H9 (cell line): ENCODE data around the gene SLC22A15. TPM values are rescaled to one million over a fixed set of nuclear protein-coding genes. Genes with fewer than 3 reads are reported as not detected.

Experiments
- DNase-seq: peaks from one replicate; pipeline ENCODE4 v3.0.0-alpha.2; 2017
- H2AFZ ChIP-seq: one replicate; pipeline ENCODE4 v1.6.1; 2013; ENCODE audit warnings: mild to moderate bottlenecking, low read length, control low read depth, moderate library complexity
- H2AK5ac ChIP-seq: 2 replicates; pipeline ENCODE4 v1.6.1; 2013; ENCODE audit warnings: low read length, control low read depth, mixed read lengths; ENCODE audit not compliant: insufficient read length
- H2BK120ac ChIP-seq: one replicate; pipeline ENCODE4 v1.6.1; 2013; ENCODE audit warnings: low read depth, mild to moderate bottlenecking, low read length, control low read depth, inconsistent platforms; ENCODE audit not compliant: poor library complexity, severe bottlenecking
- H2BK12ac ChIP-seq: 2 replicates; pipeline ENCODE4 v1.6.1; 2013; ENCODE audit warnings: low read length, control low read depth, mixed read lengths, low read depth; ENCODE audit not compliant: insufficient read length
- H2BK15ac ChIP-seq: 2 replicates; pipeline ENCODE4 v1.6.1; 2013; ENCODE audit warnings: low read depth, low read length, control low read depth
- H2BK20ac ChIP-seq: one replicate; pipeline ENCODE4 v1.6.1; 2013; ENCODE audit warnings: low read depth, mild to moderate bottlenecking, low read length, control low read depth, inconsistent platforms; ENCODE audit not compliant: poor library complexity, severe bottlenecking
- H2BK5ac ChIP-seq: 2 replicates; pipeline ENCODE4 v1.6.1; 2013; ENCODE audit warnings: low read length, control low read depth, mixed read lengths; ENCODE audit not compliant: insufficient read length
- H3K14ac ChIP-seq: 2 replicates; pipeline ENCODE4 v1.6.1; 2013; ENCODE audit warnings: low read length, control low read depth; ENCODE audit not compliant: insufficient read depth
- H3K18ac ChIP-seq: 2 replicates; pipeline ENCODE4 v1.6.1; 2013; ENCODE audit warnings: low read depth, mild to moderate bottlenecking, mixed read lengths, low read length, control low read depth; ENCODE audit not compliant: insufficient read length
- H3K23ac ChIP-seq: 2 replicates; pipeline ENCODE4 v1.6.1; 2013; ENCODE audit warnings: low read length, control low read depth, mixed read lengths, low read depth; ENCODE audit not compliant: insufficient read length
- H3K23me2 ChIP-seq: 2 replicates; pipeline ENCODE4 v1.6.1; 2013; ENCODE audit warnings: low read depth, mild to moderate bottlenecking, mixed read lengths, low read length, control low read depth; ENCODE audit not compliant: insufficient read length, poor library complexity, severe bottlenecking
- H3K27ac ChIP-seq: 2 replicates; pipeline ENCODE4 v1.5.1; 2013; ENCODE audit warnings: low read length, control low read depth, mixed read lengths, low read depth; ENCODE audit not compliant: insufficient read length
- H3K27me3 ChIP-seq: 2 replicates; pipeline ENCODE4 v1.6.1; 2013; ENCODE audit warnings: low read length, control low read depth, inconsistent platforms; ENCODE audit not compliant: insufficient read depth
- H3K4ac ChIP-seq: 2 replicates; pipeline ENCODE4 v1.6.1; 2013; ENCODE audit warnings: low read depth, mild to moderate bottlenecking, control low read depth, inconsistent platforms, low read length, moderate library complexity
- H3K4me1 ChIP-seq: 2 replicates; pipeline ENCODE4 v1.6.1; 2013; ENCODE audit warnings: low read length, control low read depth, inconsistent platforms; ENCODE audit not compliant: insufficient read depth
- H3K4me2 ChIP-seq: 2 replicates; pipeline ENCODE4 v1.6.1; 2013; ENCODE audit warnings: low read length, control low read depth, mixed read lengths; ENCODE audit not compliant: insufficient read length, insufficient read depth
- H3K56ac ChIP-seq: 2 replicates; pipeline ENCODE4 v1.6.1; 2013; ENCODE audit warnings: low read depth, mild to moderate bottlenecking, mixed read lengths, low read length, control low read depth; ENCODE audit not compliant: insufficient read length
- H3K79me1 ChIP-seq: 2 replicates; pipeline ENCODE4 v1.6.1; 2013; ENCODE audit warnings: low read depth, mild to moderate bottlenecking, moderate library complexity, low read length, control low read depth, inconsistent platforms; ENCODE audit not compliant: insufficient read depth, poor library complexity, severe bottlenecking
- H3K79me2 ChIP-seq: 2 replicates; pipeline ENCODE4 v1.6.1; 2013; ENCODE audit warnings: low read length, control low read depth, inconsistent platforms; ENCODE audit not compliant: insufficient read depth
- H3K9ac ChIP-seq: 2 replicates; pipeline ENCODE4 v1.6.1; 2013; ENCODE audit warnings: low read length, control low read depth, mixed read lengths; ENCODE audit not compliant: insufficient read length; ENCODE audit errors: extremely low read depth
- H3K9me3 ChIP-seq: one replicate; pipeline ENCODE4 v1.6.1; 2013; ENCODE audit warnings: low read depth, low read length, inconsistent platforms; ENCODE audit not compliant: control insufficient read depth
- H3T11ph ChIP-seq: one replicate; pipeline ENCODE4 v1.6.1; 2013; ENCODE audit warnings: mild to moderate bottlenecking, low read length, control low read depth, inconsistent platforms
- H4K20me1 ChIP-seq: one replicate; pipeline ENCODE4 v1.6.1; 2013; ENCODE audit not compliant: control insufficient read depth, insufficient read length, insufficient read depth
- H4K5ac ChIP-seq: 2 replicates; pipeline ENCODE4 v1.6.1; 2013; ENCODE audit warnings: low read depth, mild to moderate bottlenecking, mixed read lengths, low read length, control low read depth; ENCODE audit not compliant: insufficient read length
- H4K8ac ChIP-seq: replicated peaks from 2 replicates; pipeline ENCODE4 v1.6.1; 2013; ENCODE audit warnings: low read length, control low read depth, mixed read lengths, low read depth; ENCODE audit not compliant: insufficient read length
- H4K91ac ChIP-seq: 2 replicates; pipeline ENCODE4 v1.6.1; 2013; ENCODE audit warnings: low read depth, mild to moderate bottlenecking, moderate library complexity, mixed read lengths, low read length, control low read depth; ENCODE audit not compliant: insufficient read length
- H3K27ac Mint-ChIP-seq, 3 experiments: 2 replicates in 2 of 3; 3 replicates in 1 of 3; pipeline ENCODE4 v1.8.0; 2020 to 2021; ENCODE audit warnings: mixed read lengths in 3 of 3, mild to moderate bottlenecking in 1 of 3, moderate library complexity in 1 of 3
- H3K27me3 Mint-ChIP-seq: 2 replicates; pipeline ENCODE4 v1.8.0; 2021; ENCODE audit warnings: low read depth, mild to moderate bottlenecking, moderate library complexity, mixed read lengths
- H3K36me3 Mint-ChIP-seq, 3 experiments: 2 replicates in 2 of 3; 3 replicates in 1 of 3; pipeline ENCODE4 v1.8.0; 2020 to 2021; ENCODE audit warnings: low read depth in 3 of 3, mixed read lengths in 3 of 3; ENCODE audit not compliant: insufficient read depth in 1 of 3
- H3K4me1 Mint-ChIP-seq, 2 experiments: 2 replicates each; pipeline ENCODE4 v1.8.0; 2020; ENCODE audit warnings: mixed read lengths in 2 of 2
- H3K4me3 Mint-ChIP-seq, 2 experiments: 2 replicates in 1 of 2; 3 replicates in 1 of 2; pipeline ENCODE4 v1.8.0; 2020 to 2021; ENCODE audit warnings: mild to moderate bottlenecking in 2 of 2, mixed read lengths in 2 of 2, moderate library complexity in 1 of 2
- H3K9me3 Mint-ChIP-seq, 2 experiments: 2 replicates in 1 of 2; 3 replicates in 1 of 2; pipeline ENCODE4 v1.8.0; 2020; ENCODE audit warnings: mild to moderate bottlenecking in 2 of 2, mixed read lengths in 2 of 2, moderate library complexity in 1 of 2
- total RNA-seq: library from RNA; stranded (reverse); gene quantifications from 2 replicates; pipeline ENCODE4 v1.2.1, GENCODE V29; 2021
- TF ChIP-seq, protein P1 (sequence below): fragments of 200-600 bp; sonication (generic); conservative IDR thresholded peaks from 3 replicates; pipeline ENCODE4 v1.8.0; 2021; ENCODE audit warnings: antibody characterized with exemption, mild to moderate bottlenecking

Gene SLC22A15
- total RNA-seq, 1 experiment from 2014 or later = 3.2 TPM

DNA sequence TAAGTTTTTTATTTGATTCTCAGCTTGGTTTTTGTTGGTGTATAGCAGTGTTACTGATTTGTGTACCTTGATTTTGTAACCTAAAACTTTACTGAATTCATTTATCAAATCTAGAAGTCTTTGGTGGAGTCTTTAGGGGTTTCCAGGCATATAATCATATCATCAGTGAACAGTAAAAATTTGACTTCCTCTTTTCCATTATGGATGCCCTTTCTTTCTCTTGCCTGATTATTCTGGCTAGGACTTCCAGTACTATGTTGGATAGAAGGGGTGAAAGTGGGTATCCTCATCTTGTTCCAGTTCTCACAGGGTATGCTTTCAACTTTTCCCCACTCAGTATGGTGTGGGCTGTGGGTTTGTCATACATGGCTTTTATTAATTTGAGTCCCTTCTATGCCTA lies 111.3 kb downstream of the SLC22A15 start:
- Histone ChIP-seq H4K91ac (no peak overlapping the region), H3K79me2 (no peaks in the 10 kb centered on the region), H3K9me3 (no peaks in the 10 kb centered on the region), H2BK120ac (no peak overlapping the region), H3K56ac (no peak overlapping the region), H3K27ac (no peak overlapping the region), H3K79me1 (no peaks in the 10 kb centered on the region), H2AK5ac (no peak overlapping the region), H2BK5ac (no peak overlapping the region), H2BK20ac (no peak overlapping the region), H3K4me1 (no peaks in the 10 kb centered on the region), H3K23me2 (no peaks in the 10 kb centered on the region), H3K14ac (no peak overlapping the region), H3K4me2 (no peak overlapping the region), H4K8ac (no peak overlapping the region), H3K18ac (no peak overlapping the region), H3K4ac (no peak overlapping the region), H3K9ac (no peak overlapping the region), H3K23ac (no peak overlapping the region), H2BK12ac (no peak overlapping the region), H3T11ph (no peak overlapping the region), H4K20me1 (no peaks in the 10 kb centered on the region), H2AFZ (no peak overlapping the region), H3K27me3 (no peaks in the 10 kb centered on the region), H4K5ac (no peak overlapping the region), H2BK15ac (no peak overlapping the region)
- DNase-seq = no peak
- H3K27me3 Mint-ChIP-seq = no peaks in the 10 kb centered on the region
- no peak overlapping the region for H3K4me3 Mint-ChIP-seq
- H3K27ac Mint-ChIP-seq = no peak overlapping the region
- H3K9me3 Mint-ChIP-seq = peaks cover 9 to 17% of the 10 kb centered on the region in 2 experiments
- no peaks in the 10 kb centered on the region for H3K4me1 Mint-ChIP-seq
- TF ChIP-seq, protein P1, sequence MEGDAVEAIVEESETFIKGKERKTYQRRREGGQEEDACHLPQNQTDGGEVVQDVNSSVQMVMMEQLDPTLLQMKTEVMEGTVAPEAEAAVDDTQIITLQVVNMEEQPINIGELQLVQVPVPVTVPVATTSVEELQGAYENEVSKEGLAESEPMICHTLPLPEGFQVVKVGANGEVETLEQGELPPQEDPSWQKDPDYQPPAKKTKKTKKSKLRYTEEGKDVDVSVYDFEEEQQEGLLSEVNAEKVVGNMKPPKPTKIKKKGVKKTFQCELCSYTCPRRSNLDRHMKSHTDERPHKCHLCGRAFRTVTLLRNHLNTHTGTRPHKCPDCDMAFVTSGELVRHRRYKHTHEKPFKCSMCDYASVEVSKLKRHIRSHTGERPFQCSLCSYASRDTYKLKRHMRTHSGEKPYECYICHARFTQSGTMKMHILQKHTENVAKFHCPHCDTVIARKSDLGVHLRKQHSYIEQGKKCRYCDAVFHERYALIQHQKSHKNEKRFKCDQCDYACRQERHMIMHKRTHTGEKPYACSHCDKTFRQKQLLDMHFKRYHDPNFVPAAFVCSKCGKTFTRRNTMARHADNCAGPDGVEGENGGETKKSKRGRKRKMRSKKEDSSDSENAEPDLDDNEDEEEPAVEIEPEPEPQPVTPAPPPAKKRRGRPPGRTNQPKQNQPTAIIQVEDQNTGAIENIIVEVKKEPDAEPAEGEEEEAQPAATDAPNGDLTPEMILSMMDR = no peak
- peaks cover 0 to 8% (median 0%) of the 10 kb centered on the region in 3 experiments; a peak in 1 of 7 replicates for H3K36me3 Mint-ChIP-seq
